ENCODE measurements around the gene LRP1B.
"Not testable (repeated sequence)": the region's sequence is repeated elsewhere in the genome, so short reads cannot be mapped to it uniquely, and the experiment has no call there.

The LRP1B gene

GRCh38 chr2:142100970-142101369 lies 29.8 kb downstream of the LRP1B start:
- DNase-seq, result no peak

GRCh38 chr2:142100139-142100873 lies 30.5 kb downstream of the LRP1B start:
- DNase-seq, result no peak

GRCh38 chr2:142097711-142098110 lies 33.1 kb downstream of the LRP1B start:
- no peak for DNase-seq

GRCh38 chr2:142095647-142096046 lies 35.2 kb downstream of the LRP1B start:
- no peak for DNase-seq

- DNase-seq, result no peak
Observed at GRCh38 chr2:142094233-142094632, 36.6 kb downstream of the LRP1B start.

- no peak for DNase-seq
Observed at GRCh38 chr2:142088058-142088568, 42.7 kb downstream of the LRP1B start.

- DNase-seq, result not testable (repeated sequence)
Observed at GRCh38 chr2:142087585-142087984, 43.2 kb downstream of the LRP1B start.

GRCh38 chr2:142082368-142082767 lies 48.4 kb downstream of the LRP1B start:
- no peak for DNase-seq

- DNase-seq, result no peak
Observed at GRCh38 chr2:142076317-142076716, 54.5 kb downstream of the LRP1B start.

- DNase-seq, result no peak
Observed at GRCh38 chr2:142075826-142076225, 55.0 kb downstream of the LRP1B start.

- DNase-seq, result no peak
Observed at GRCh38 chr2:142069251-142069888, 61.4 kb downstream of the LRP1B start.

GRCh38 chr2:142065700-142066099 lies 65.1 kb downstream of the LRP1B start:
- DNase-seq, result no peak

GRCh38 chr2:142065156-142065555 lies 65.7 kb downstream of the LRP1B start:
- DNase-seq, result no peak

- DNase-seq, result no peak
Observed at GRCh38 chr2:142061733-142062132, 69.1 kb downstream of the LRP1B start.

- no peak for DNase-seq
Observed at GRCh38 chr2:142058149-142058548, 72.7 kb downstream of the LRP1B start.

- DNase-seq, result no peak
Observed at GRCh38 chr2:142056784-142057183, 74.0 kb downstream of the LRP1B start.

GRCh38 chr2:142052220-142052863 lies 78.5 kb downstream of the LRP1B start:
- no peak for DNase-seq

GRCh38 chr2:142048581-142048980 lies 82.2 kb downstream of the LRP1B start:
- DNase-seq, result no peak

GRCh38 chr2:142045641-142046040 lies 85.2 kb downstream of the LRP1B start:
- no peak for DNase-seq

GRCh38 chr2:142044197-142044596 lies 86.6 kb downstream of the LRP1B start:
- no peak for DNase-seq

- no peak for DNase-seq
Observed at GRCh38 chr2:142042536-142043199, 88.1 kb downstream of the LRP1B start.

GRCh38 chr2:142041996-142042395 lies 88.8 kb downstream of the LRP1B start:
- no peak for DNase-seq

- DNase-seq, result no peak
Observed at GRCh38 chr2:142041105-142041504, 89.7 kb downstream of the LRP1B start.
